ENCODE results near the gene AKIP1. TPM values are rescaled to one million over a fixed set of nuclear protein-coding genes. Genes with fewer than 3 reads are reported as not detected.
A peak's percentile ranks its signal among the peaks of the same experiment; 100 is the strongest.

AKIP1 gene
- total RNA-seq, 1 experiment from 2014 or later = 26.0 TPM

DNA sequence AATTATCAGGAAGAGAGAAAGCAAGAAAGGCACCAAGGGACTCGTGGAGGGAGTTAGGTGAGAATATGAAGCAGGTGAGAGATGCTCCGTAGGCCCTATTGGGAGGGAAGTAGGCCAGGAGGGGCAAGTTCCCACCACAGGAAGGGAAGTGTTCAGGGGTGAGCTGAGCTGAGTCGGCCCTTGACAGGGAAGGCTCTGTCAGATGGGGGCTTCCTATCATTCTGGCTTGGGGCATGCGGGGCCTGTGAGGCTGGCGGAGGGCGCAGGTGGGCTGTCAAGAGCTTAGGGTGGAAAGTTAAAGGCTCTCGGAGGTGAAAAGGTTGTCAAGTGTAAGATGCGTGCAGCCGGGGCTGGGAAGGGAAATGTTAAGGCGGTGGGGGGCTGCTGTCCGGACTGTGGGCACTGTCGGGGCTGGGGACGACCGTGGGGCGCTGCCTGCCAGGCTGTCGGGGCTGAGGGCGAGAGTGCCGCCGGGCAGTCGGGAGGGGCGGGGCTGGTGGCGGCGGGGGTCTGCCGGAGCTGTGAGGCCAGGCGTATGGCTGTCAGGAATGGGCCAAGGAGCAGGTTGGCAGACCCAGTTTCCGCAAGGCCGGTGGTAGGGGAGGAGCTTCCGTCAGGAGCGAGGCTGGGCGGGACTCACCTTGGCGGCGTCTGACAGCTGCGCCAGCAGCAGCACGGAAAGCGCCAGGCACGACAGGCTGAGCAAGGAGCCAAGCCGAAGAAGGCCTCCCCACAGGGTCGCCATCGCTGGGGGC lies 52.8 kb downstream of the AKIP1 start:
- Mint-ChIP-seq H3K4me3 (peak overlapping the region; percentile 94), H3K4me1 (peaks cover 26% of the 10 kb centered on the region), H3K27me3 (ENCODE audit: low read depth) (no peaks in the 10 kb centered on the region), H3K27ac (peak overlapping the region; percentile 34), H3K36me3 (no peaks in the 10 kb centered on the region), H3K9me3 (no peaks in the 10 kb centered on the region)
- ChIA-PET POLR2A (interaction anchor here (0.7 to 1.9 kb wide), 4 partner anchors 40 to 275 kb away, joined by 3 to 5 read pairs (median 4); partner anchors contain the start of genes AKIP1 and NRIP3), CTCF (interaction anchor here (0.6 to 2.5 kb wide), 13 partner anchors 15 to 610 kb away, joined by 3 to 19 read pairs (median 4); partner anchors contain the start of genes AKIP1 and WEE1)
- ATAC-seq (peak; percentile 83), DNase-seq (ENCODE audit: low spot score) (peak; percentile 87)
- TF ChIP-seq, protein P1, sequence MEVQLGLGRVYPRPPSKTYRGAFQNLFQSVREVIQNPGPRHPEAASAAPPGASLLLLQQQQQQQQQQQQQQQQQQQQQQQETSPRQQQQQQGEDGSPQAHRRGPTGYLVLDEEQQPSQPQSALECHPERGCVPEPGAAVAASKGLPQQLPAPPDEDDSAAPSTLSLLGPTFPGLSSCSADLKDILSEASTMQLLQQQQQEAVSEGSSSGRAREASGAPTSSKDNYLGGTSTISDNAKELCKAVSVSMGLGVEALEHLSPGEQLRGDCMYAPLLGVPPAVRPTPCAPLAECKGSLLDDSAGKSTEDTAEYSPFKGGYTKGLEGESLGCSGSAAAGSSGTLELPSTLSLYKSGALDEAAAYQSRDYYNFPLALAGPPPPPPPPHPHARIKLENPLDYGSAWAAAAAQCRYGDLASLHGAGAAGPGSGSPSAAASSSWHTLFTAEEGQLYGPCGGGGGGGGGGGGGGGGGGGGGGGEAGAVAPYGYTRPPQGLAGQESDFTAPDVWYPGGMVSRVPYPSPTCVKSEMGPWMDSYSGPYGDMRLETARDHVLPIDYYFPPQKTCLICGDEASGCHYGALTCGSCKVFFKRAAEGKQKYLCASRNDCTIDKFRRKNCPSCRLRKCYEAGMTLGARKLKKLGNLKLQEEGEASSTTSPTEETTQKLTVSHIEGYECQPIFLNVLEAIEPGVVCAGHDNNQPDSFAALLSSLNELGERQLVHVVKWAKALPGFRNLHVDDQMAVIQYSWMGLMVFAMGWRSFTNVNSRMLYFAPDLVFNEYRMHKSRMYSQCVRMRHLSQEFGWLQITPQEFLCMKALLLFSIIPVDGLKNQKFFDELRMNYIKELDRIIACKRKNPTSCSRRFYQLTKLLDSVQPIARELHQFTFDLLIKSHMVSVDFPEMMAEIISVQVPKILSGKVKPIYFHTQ (CRISPR knock-in tag; IDR thresholded peaks at IDR 0.05) = no peak
- TF ChIP-seq, protein P2, sequence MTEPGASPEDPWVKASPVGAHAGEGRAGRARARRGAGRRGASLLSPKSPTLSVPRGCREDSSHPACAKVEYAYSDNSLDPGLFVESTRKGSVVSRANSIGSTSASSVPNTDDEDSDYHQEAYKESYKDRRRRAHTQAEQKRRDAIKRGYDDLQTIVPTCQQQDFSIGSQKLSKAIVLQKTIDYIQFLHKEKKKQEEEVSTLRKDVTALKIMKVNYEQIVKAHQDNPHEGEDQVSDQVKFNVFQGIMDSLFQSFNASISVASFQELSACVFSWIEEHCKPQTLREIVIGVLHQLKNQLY (CRISPR knock-in tag; IDR thresholded peaks at IDR 0.05) = no peak
- TF ChIP-seq FOXP1 (CRISPR knock-in tag; IDR thresholded peaks at IDR 0.05; ENCODE audit: borderline replicate concordance) = peak; percentile 24; the same call in 1 of the 2 replicates

DNA sequence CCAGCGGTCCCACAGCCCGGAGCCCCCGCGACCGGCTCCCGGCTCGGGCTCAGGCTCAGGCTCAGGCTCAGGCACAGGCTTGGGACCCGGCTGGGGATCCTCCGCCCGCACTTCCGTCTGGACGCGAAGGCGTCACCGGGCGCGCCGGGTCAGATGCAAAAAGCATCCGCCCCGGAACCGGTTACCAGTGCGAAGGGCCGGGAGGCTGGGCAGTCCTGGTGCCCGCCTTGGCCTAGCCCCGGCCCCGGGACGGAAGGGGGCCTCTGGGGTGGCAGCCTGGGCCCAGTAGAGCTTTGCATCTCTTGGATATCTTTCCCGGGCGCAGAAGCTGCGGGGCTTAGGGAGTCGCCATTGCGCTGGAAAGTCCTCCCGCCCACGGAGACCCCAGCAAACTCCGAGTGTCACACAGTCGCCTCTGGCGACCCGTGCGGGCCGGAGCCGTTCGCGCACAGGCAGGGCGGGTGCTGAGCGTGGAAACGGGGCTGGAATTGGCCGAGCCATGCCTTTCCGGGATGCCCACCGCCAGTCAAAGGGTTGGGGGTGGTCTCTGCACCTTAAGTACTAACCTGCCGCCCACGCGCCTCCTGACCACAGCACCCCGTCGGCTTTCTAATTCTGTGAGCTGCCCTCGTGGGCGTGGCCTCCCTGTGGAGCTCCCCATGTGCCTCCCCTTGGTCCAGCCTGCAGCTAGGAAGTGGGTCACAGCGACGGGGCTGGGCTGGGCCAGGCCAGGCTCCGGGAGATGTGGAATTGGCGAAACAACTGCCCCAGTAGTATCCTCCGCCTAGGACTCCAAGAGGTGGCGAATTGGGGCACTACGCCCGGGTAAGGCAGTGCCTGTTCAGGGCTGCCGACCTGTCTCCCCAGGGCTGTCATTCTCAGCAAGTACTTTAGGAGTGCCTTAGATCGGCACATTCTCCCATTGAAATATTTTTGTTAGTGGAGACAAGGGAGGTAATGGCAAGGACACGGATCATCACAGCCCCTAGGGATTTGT lies 53.6 kb downstream of the AKIP1 start, which contains the start of gene TMEM9B:
Gene TMEM9B (minus strand): TSS at position 119 of the 997 bp plus-strand sequence. CDS start 129 bp downstream, outside the sequence.
- Mint-ChIP-seq H3K9me3 (no peaks in the 10 kb centered on the region), H3K27me3 (ENCODE audit: low read depth) (no peaks in the 10 kb centered on the region), H3K4me3 (peak within 1 kb of the TSS; percentile 94), H3K36me3 (no peaks in the 10 kb centered on the region), H3K27ac (peak within 1 kb of the TSS; percentile 89), H3K4me1 (peaks cover 19% of the 10 kb centered on the region)
- DNase-seq (ENCODE audit: low spot score) (peak; percentile 86), ATAC-seq (peak; percentile 80)
- CTCF ChIA-PET = interaction anchor here (0.6 to 2.5 kb wide), 11 partner anchors 16 to 542 kb away, joined by 3 to 19 read pairs (median 5); partner anchors contain the start of gene AKIP1
- POLR2A ChIA-PET = interaction anchor here (0.5 to 1.9 kb wide), 9 partner anchors 11 to 276 kb away, joined by 3 to 5 read pairs (median 3); partner anchors contain the start of gene AKIP1
- TF ChIP-seq SMAD3 (CRISPR knock-in tag; IDR thresholded peaks at IDR 0.05; ENCODE audit: borderline replicate concordance) (0 out of 2 replicates have a peak, but pooled peaks have one; percentile 22), ZNF317 (CRISPR knock-in tag; IDR thresholded peaks at IDR 0.05; ENCODE audit: borderline replicate concordance, low read depth) (no peak), CREB1 (CRISPR knock-in tag; IDR thresholded peaks at IDR 0.05) (0 out of 2 replicates have a peak, but pooled peaks have one; percentile 65), ESRRA (CRISPR knock-in tag; IDR thresholded peaks at IDR 0.05; ENCODE audit: borderline replicate concordance) (0 out of 2 replicates have a peak, but pooled peaks have one; percentile 72), NR3C1 (CRISPR knock-in tag; conservative IDR thresholded peaks at IDR 0.05; ENCODE audit: low read depth) (0 out of 2 replicates have a peak, but pooled peaks have one; percentile 77), ETV6 (CRISPR knock-in tag; IDR thresholded peaks at IDR 0.05) (peak; percentile 52; the same call in 1 of the 2 replicates), GABPB1 (CRISPR knock-in tag; IDR thresholded peaks at IDR 0.05) (peak; percentile 12; the same call in 1 of the 2 replicates), NR1H2 (CRISPR knock-in tag; IDR thresholded peaks at IDR 0.05) (no peak), MXD4 (CRISPR knock-in tag; IDR thresholded peaks at IDR 0.05; ENCODE audit: borderline replicate concordance) (no peak), ZNF423 (CRISPR knock-in tag; IDR thresholded peaks at IDR 0.05) (no peak), FOXJ3 (CRISPR knock-in tag; IDR thresholded peaks at IDR 0.05; ENCODE audit: borderline replicate concordance) (no peak)
- TF ChIP-seq, protein P3, sequence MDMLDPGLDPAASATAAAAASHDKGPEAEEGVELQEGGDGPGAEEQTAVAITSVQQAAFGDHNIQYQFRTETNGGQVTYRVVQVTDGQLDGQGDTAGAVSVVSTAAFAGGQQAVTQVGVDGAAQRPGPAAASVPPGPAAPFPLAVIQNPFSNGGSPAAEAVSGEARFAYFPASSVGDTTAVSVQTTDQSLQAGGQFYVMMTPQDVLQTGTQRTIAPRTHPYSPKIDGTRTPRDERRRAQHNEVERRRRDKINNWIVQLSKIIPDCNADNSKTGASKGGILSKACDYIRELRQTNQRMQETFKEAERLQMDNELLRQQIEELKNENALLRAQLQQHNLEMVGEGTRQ (CRISPR knock-in tag; IDR thresholded peaks at IDR 0.05) = peak; percentile 30; the same call in 1 of the 2 replicates
- TF ChIP-seq, protein P4, sequence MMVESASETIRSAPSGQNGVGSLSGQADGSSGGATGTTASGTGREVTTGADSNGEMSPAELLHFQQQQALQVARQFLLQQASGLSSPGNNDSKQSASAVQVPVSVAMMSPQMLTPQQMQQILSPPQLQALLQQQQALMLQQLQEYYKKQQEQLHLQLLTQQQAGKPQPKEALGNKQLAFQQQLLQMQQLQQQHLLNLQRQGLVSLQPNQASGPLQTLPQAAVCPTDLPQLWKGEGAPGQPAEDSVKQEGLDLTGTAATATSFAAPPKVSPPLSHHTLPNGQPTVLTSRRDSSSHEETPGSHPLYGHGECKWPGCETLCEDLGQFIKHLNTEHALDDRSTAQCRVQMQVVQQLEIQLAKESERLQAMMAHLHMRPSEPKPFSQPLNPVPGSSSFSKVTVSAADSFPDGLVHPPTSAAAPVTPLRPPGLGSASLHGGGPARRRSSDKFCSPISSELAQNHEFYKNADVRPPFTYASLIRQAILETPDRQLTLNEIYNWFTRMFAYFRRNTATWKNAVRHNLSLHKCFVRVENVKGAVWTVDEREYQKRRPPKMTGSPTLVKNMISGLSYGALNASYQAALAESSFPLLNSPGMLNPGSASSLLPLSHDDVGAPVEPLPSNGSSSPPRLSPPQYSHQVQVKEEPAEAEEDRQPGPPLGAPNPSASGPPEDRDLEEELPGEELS (CRISPR knock-in tag; IDR thresholded peaks at IDR 0.05) = no peak
- TF ChIP-seq, protein P5, sequence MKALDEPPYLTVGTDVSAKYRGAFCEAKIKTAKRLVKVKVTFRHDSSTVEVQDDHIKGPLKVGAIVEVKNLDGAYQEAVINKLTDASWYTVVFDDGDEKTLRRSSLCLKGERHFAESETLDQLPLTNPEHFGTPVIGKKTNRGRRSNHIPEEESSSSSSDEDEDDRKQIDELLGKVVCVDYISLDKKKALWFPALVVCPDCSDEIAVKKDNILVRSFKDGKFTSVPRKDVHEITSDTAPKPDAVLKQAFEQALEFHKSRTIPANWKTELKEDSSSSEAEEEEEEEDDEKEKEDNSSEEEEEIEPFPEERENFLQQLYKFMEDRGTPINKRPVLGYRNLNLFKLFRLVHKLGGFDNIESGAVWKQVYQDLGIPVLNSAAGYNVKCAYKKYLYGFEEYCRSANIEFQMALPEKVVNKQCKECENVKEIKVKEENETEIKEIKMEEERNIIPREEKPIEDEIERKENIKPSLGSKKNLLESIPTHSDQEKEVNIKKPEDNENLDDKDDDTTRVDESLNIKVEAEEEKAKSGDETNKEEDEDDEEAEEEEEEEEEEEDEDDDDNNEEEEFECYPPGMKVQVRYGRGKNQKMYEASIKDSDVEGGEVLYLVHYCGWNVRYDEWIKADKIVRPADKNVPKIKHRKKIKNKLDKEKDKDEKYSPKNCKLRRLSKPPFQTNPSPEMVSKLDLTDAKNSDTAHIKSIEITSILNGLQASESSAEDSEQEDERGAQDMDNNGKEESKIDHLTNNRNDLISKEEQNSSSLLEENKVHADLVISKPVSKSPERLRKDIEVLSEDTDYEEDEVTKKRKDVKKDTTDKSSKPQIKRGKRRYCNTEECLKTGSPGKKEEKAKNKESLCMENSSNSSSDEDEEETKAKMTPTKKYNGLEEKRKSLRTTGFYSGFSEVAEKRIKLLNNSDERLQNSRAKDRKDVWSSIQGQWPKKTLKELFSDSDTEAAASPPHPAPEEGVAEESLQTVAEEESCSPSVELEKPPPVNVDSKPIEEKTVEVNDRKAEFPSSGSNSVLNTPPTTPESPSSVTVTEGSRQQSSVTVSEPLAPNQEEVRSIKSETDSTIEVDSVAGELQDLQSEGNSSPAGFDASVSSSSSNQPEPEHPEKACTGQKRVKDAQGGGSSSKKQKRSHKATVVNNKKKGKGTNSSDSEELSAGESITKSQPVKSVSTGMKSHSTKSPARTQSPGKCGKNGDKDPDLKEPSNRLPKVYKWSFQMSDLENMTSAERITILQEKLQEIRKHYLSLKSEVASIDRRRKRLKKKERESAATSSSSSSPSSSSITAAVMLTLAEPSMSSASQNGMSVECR (CRISPR knock-in tag; IDR thresholded peaks at IDR 0.05; ENCODE audit: borderline replicate concordance) = peak; percentile 69
- TF ChIP-seq, protein P6, sequence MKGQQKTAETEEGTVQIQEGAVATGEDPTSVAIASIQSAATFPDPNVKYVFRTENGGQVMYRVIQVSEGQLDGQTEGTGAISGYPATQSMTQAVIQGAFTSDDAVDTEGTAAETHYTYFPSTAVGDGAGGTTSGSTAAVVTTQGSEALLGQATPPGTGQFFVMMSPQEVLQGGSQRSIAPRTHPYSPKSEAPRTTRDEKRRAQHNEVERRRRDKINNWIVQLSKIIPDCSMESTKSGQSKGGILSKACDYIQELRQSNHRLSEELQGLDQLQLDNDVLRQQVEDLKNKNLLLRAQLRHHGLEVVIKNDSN (CRISPR knock-in tag; IDR thresholded peaks at IDR 0.05) = peak; percentile 65
